GM10248 (cell line): ENCODE data around the gene ABCA7.

Source experiments
- CTCF ChIA-PET: fragments of 300-600 bp; sonication (Branson Sonifier 250); formaldehyde crosslinking; extraction: SDS; loops from one replicate; lab custom pipeline; 2021; ENCODE audit warnings: antibody characterized with exemption; lab: Yijun Ruan, JAX
- POLR2A ChIA-PET: fragments of 350-650 bp; sonication (Branson Sonifier 250); formaldehyde crosslinking; extraction: SDS; loops from one replicate; lab custom pipeline; 2020; ENCODE audit warnings: antibody characterized with exemption; lab: Yijun Ruan, JAX
- DNase-seq: peaks from one replicate; pipeline ENCODE4 v3.0.0; 2012; ENCODE audit errors: extremely low spot score
- CTCF ChIP-seq: IDR thresholded peaks from 2 replicates; pipeline ENCODE4 v1.5.1; 2012; ENCODE audit warnings: mild to moderate bottlenecking, low read depth; ENCODE audit errors: extremely low read depth, missing control alignments, control extremely low read depth

ABCA7 gene

DNA sequence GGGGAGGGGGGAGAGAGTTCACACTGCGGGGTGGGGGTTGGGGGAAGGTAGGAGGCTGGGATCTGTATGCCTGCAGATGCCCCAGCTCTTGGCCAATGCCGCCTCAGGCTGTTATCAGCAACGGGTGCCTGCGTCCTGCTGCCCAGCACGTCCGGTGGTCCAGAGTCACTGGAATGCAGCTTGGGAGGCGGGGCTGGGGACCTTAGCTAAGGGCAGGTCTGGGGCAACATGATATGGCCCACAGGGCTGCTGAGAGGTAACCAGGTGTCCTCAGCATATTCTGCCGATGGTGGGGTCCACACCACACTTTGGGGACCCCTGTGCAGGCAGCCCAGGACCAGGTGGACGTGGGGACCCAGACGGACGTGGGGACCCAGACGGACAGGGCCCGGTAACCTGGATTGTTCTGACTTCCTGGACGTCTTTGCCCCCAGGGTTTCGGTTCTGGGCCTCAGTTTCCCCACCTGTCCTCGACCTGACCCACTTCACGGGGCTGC is 26.4 kb downstream of the ABCA7 start:
- ChIA-PET CTCF (interaction anchor here (0.9 to 3.0 kb wide), 6 partner anchors 11 to 178 kb away, joined by 3 to 15 read pairs (median 5); no protein-coding TSS in a partner anchor), POLR2A (interaction anchor here (0.5 to 1.0 kb wide), 4 partner anchors 9 to 454 kb away, joined by 3 to 6 read pairs (median 4); partner anchors contain the start of gene ABCA7)

DNA sequence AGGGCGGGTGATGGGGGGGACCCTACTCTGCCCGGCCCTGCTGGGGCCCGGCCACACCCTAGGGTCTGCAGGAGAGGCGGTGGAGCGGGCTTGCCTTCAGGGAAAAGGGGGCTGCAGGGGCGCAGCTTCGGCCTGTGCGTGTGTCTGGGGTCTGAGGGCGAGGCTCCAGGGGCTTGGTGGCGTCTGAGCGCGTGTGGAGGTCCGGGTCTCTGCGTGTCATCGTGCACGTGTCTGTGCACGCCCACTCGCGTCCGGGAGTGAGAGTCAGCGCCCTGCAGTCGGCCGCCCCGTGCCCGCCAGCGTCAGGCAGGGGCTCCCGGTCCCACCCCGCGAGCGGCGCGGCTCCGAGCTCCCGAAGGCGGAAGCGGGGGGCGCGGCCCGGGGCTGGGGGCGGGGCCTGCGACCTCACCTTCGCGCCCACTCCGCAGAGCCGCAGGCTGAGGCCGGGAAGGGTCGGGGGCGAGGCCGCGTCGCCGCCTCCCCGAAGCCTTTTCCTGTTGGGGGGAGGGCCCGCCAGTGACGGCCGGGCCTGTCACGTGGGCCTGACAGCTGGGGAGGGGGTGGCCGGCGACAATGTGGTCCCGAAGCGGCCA is 26.9 kb downstream of the ABCA7 start, which contains the start of gene ARHGAP45:
TSS of gene ARHGAP45 (plus strand) at position 420 of the 593 bp plus-strand sequence. CDS start 239 bp downstream, outside the sequence.
- DNase-seq, result peak; percentile 87
- CTCF ChIA-PET, result interaction anchor here (1.1 to 3.0 kb wide), 9 partner anchors 10 to 204 kb away, joined by 3 to 15 read pairs (median 5); partner anchors contain the start of gene ABCA7
- POLR2A ChIA-PET, result interaction anchor here (0.5 to 1.0 kb wide), 6 partner anchors 9 to 455 kb away, joined by 3 to 6 read pairs (median 4); partner anchors contain the start of gene ABCA7
- TF ChIP-seq CTCF, result no peak

More for the DNA sequence above, 26.4 kb downstream of the ABCA7 start:
- TF ChIP-seq CTCF, result no peak
- DNase-seq, result no peak

- POLR2A ChIA-PET, result interaction anchor here (0.6 to 1.0 kb wide), 6 partner anchors 8 to 202 kb away, joined by 3 to 5 read pairs (median 4); partner anchors contain the start of genes ABCA7 and CIRBP
- TF ChIP-seq CTCF, result no peak
- no peak for DNase-seq
- CTCF ChIA-PET, result interaction anchor here (0.8 to 3.0 kb wide), 15 partner anchors 9 to 204 kb away, joined by 3 to 15 read pairs (median 4); partner anchors contain the start of genes ABCA7 and RNU6-2
Observed at GRCh38 chr19:1067341-1067957, 27.5 kb downstream of the ABCA7 start.

- TF ChIP-seq CTCF, result no peak
- POLR2A ChIA-PET, result interaction anchor here (0.6 to 1.0 kb wide), 2 partner anchors 25 to 201 kb away, joined by 3 to 5 read pairs; partner anchors contain the start of gene CIRBP
- peak; percentile 47 for DNase-seq
- CTCF ChIA-PET, result interaction anchor here (0.8 to 2.3 kb wide), 13 partner anchors 8 to 205 kb away, joined by 3 to 8 read pairs (median 3); partner anchors contain the start of genes ABCA7 and RNU6-2
Observed at GRCh38 chr19:1068009-1069001, 28.4 kb downstream of the ABCA7 start.

- DNase-seq, result peak; percentile 56
- POLR2A ChIA-PET, result no interaction called here
- TF ChIP-seq CTCF, result no peak
- CTCF ChIA-PET, result interaction anchor here (1.1 to 1.4 kb wide), 3 partner anchors 28 to 44 kb away, joined by 3 read pairs; no protein-coding TSS in a partner anchor
Observed at GRCh38 chr19:1069009-1069779, 29.3 kb downstream of the ABCA7 start.
